Endothelial cell (in vitro differentiated cells): ENCODE data around the gene TPST1. TPM values are rescaled to one million over a fixed set of nuclear protein-coding genes. Genes with fewer than 3 reads are reported as not detected.
A peak's percentile ranks its signal among the peaks of the same experiment; 100 is the strongest.
"Not testable (repeated sequence)": the region's sequence is repeated elsewhere in the genome, so short reads cannot be mapped to it uniquely, and the experiment has no call there.

Experiments used
- DNase-seq: peaks from one replicate; pipeline ENCODE4 v3.0.0; 2021; ENCODE audit warnings: low spot score
- H3K27ac Mint-ChIP-seq: one replicate; pipeline ENCODE4 v1.8.0; 2021; ENCODE audit warnings: mixed read lengths, inconsistent platforms; ENCODE audit not compliant: unreplicated experiment
- H3K27me3 Mint-ChIP-seq: one replicate; pipeline ENCODE4 v1.8.0; 2021; ENCODE audit warnings: mild to moderate bottlenecking, moderate library complexity, mixed read lengths, inconsistent platforms; ENCODE audit not compliant: unreplicated experiment
- H3K36me3 Mint-ChIP-seq: one replicate; pipeline ENCODE4 v1.8.0; 2021; ENCODE audit warnings: mild to moderate bottlenecking, low read depth, mixed read lengths, inconsistent platforms; ENCODE audit not compliant: unreplicated experiment
- H3K4me1 Mint-ChIP-seq: one replicate; pipeline ENCODE4 v1.8.0; 2021; ENCODE audit warnings: mild to moderate bottlenecking, mixed read lengths, inconsistent platforms; ENCODE audit not compliant: unreplicated experiment
- H3K4me3 Mint-ChIP-seq: one replicate; pipeline ENCODE4 v1.8.0; 2021; ENCODE audit warnings: mild to moderate bottlenecking, mixed read lengths, inconsistent platforms; ENCODE audit not compliant: unreplicated experiment
- H3K9me3 Mint-ChIP-seq: one replicate; pipeline ENCODE4 v1.8.0; 2021; ENCODE audit warnings: mixed read lengths, inconsistent platforms; ENCODE audit not compliant: unreplicated experiment
- total RNA-seq: library from RNA; stranded (reverse); fragmentation: NEBNext Ultra II Directional; extraction: Animal tissue kit (Norgen Biotek cat#: 25700); gene quantifications from one replicate; pipeline ENCODE4 v1.2.1, GENCODE V29; 2021; ENCODE audit not compliant: unreplicated experiment
- TF ChIP-seq, protein P1 (sequence below): fragments of 200-600 bp; sonication (generic); IDR thresholded peaks from one replicate; pipeline ENCODE4 v1.5.0; 2021; ENCODE audit warnings: antibody characterized with exemption; ENCODE audit not compliant: unreplicated experiment

Gene TPST1
- total RNA-seq, 1 donor from 2014 or later: 17.7 TPM

DNA sequence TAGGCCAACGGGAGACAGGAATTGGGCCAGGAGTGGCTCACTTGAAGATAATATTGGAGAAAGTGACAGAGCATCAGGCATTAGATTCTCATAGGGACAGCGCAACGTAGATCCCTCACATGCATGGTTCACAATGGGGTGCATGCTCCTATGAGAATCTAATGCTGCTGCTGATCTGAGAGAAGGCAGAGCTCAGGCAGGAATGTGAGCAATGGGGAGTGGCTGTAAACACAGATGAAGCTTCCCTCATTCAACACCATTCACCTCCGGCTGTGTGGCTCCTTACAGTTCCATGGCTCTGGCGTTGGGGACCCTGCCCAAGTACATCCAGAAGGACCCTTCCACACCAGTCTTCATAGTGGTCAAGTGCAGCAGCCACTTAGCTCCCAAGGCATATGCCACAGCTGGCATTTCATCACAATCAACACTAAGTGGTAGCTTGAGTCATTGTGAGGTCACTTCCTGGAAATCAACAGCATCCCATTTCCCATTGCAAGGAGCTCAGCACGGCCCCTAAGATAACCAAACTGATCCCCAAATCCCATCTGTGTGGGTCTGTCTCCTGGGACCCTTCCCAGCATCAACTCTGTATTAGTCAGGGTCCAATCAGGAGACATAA, 174.5 kb downstream of the TPST1 start:
- DNase-seq: no peak
- peak overlapping the region; percentile 66 for H3K4me3 Mint-ChIP-seq
- H3K36me3 Mint-ChIP-seq: peaks cover 27% of the 10 kb centered on the region
- no peaks in the 10 kb centered on the region for H3K9me3 Mint-ChIP-seq
- peaks cover 10% of the 10 kb centered on the region for H3K27me3 Mint-ChIP-seq
- H3K27ac Mint-ChIP-seq: peak overlapping the region; percentile 80
- TF ChIP-seq, protein P1, sequence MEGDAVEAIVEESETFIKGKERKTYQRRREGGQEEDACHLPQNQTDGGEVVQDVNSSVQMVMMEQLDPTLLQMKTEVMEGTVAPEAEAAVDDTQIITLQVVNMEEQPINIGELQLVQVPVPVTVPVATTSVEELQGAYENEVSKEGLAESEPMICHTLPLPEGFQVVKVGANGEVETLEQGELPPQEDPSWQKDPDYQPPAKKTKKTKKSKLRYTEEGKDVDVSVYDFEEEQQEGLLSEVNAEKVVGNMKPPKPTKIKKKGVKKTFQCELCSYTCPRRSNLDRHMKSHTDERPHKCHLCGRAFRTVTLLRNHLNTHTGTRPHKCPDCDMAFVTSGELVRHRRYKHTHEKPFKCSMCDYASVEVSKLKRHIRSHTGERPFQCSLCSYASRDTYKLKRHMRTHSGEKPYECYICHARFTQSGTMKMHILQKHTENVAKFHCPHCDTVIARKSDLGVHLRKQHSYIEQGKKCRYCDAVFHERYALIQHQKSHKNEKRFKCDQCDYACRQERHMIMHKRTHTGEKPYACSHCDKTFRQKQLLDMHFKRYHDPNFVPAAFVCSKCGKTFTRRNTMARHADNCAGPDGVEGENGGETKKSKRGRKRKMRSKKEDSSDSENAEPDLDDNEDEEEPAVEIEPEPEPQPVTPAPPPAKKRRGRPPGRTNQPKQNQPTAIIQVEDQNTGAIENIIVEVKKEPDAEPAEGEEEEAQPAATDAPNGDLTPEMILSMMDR: no peak
- H3K4me1 Mint-ChIP-seq: no peaks in the 10 kb centered on the region

DNA sequence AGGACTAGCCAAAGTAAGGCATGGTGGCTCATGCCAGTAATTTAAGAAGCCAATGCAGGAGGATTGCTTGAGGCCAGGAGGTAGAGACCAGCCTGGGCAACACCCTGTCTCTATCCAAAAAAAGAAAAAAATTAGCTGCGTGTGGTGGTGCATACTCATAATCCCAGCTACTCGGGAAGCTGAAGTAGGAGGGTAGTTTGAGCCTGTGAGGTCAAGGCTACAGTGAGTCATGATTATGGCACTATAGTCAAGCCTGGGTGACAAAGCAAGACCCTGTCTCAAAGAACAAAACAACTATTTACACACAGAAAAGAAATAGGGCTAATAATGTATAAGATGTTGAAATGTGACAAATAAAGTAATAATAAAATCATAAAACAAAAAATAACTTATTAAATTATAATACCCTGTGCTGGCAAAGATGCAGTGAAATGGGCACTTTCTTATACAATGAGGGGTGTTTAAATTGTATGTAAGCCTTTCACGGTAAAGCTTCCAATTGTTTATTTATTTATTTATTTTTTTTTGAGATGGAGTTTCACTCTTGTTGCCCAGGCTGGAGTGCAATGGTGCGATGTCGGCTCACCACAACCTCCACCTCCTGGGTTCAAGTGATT, 175.2 kb downstream of the TPST1 start:
- peaks cover 2% of the 10 kb centered on the region for H3K4me1 Mint-ChIP-seq
- H3K27me3 Mint-ChIP-seq: peaks cover 11% of the 10 kb centered on the region
- no peak for DNase-seq
- TF ChIP-seq, protein P1: no peak
- H3K4me3 Mint-ChIP-seq: no peak overlapping the region
- H3K9me3 Mint-ChIP-seq: no peaks in the 10 kb centered on the region
- H3K36me3 Mint-ChIP-seq: peaks cover 27% of the 10 kb centered on the region
- H3K27ac Mint-ChIP-seq: no peak overlapping the region

DNA sequence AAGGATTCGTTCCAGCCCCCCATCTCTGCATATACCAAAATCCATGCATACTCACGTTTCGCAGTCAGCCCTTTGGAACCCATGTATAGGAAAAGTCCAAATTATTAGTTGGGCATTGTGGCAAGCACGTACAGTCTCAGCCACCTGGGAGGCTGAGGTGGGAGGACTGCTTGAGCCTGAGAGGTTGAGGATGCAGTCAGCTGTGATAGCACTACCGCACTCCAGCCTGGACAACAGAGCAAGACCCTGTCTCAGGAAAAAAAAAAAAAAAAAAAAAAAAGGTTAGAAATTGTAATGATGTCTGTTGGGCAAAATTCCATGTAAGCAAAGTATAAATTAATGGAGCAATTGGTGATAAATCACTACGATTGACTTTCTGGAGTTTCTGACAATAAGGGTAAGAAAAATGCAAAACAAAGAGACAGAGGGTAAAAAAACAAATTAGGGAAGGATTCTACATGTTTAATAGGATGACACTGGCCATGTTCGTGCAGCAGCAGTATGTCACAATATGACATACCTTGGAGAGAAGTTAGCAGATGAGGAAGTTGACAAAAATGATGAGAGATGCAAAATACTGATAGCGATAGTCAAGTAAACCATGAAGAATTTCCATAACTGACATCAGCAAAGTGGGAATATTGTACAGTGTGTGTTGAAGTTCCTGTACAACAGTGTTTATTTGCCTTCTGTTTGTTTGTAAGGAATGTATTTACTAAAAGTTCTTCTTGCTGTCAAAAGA, 177.2 kb downstream of the TPST1 start:
- H3K27ac Mint-ChIP-seq, H3K9me3 Mint-ChIP-seq, H3K27me3 Mint-ChIP-seq, DNase-seq, H3K4me3 Mint-ChIP-seq, H3K4me1 Mint-ChIP-seq: not testable (repeated sequence)
- peaks cover 22% of the 10 kb centered on the region for H3K36me3 Mint-ChIP-seq

DNA sequence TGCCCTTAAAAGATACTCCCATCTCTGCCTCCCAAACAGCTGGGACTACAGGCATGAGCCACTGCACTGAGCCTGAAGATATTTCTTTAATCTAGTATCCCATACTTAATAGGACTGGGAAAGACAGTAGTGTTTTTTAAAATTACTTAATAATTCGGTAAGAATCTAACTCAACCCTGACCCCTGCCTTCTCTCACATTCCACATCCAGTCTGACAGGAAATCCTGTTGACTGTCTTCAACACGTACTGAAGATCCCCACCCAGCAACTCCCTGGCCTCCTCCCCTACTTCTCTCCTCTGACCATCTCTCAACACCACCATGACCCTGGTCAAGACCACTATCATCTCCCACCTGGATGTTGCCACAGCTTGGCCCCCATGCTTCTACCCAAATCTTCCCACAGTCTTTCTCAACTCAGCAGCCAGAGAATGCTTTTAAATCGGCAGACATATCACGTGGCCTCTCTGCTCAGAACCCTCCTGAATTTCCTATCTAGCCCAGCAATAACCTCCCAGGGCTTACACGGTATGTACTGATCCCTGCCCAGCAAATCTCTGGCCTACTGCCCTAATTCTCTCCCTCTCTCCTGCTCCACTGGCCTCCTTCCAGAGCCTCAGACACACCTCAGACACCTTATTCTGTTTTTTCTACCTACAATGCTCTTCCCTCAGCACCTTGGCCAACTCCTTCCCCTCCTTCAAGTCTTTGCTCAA, 180.2 kb downstream of the TPST1 start:
- H3K4me1 Mint-ChIP-seq, H3K27me3 Mint-ChIP-seq, DNase-seq, H3K36me3 Mint-ChIP-seq, H3K4me3 Mint-ChIP-seq, H3K9me3 Mint-ChIP-seq: not testable (repeated sequence)
- peak overlapping the region; percentile 4 for H3K27ac Mint-ChIP-seq

DNA sequence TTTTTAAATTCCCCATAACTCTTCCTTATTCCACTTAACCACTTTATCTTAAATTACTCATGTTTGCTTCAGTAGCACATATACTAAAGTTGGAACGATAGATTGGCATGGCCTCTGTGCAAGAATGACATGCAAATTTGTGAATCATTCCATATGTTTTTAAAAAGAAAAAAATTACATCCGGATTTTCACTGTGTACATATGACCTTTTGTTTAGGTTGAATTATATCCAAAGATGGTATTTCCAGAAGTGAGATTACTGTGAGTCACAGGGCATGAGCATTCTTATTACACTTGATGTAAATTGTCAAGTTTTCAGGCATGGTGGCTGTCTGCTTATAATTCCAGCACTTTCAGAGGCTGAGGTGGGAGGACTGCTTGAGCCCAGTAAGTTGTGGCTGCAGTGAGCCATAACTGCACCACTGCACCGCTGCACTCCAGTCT, 190.0 kb downstream of the TPST1 start:
- H3K4me1 Mint-ChIP-seq, H3K27me3 Mint-ChIP-seq: not testable (repeated sequence)

DNA sequence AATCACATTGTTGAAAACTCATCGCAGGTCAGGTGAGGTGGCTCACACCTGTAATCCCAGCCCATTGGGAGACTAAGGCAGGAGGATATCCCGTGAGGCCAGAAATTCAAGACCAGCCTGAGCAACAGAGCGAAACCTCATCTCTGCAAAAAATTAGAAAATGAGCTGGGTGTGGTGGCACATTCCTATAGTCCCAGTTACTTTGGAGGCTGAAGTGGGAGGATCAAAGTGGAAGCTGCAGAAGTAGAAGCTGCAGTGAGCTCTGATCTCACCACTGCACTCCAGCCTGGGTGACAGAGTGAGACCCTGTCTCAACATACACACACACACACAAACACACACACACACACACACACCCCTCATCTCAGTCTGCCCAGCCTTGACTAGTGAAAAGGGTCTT, 190.9 kb downstream of the TPST1 start:
- H3K27ac Mint-ChIP-seq, H3K4me3 Mint-ChIP-seq, H3K27me3 Mint-ChIP-seq, H3K36me3 Mint-ChIP-seq, H3K4me1 Mint-ChIP-seq, H3K9me3 Mint-ChIP-seq, DNase-seq: not testable (repeated sequence)

More for the DNA sequence above, 190.0 kb downstream of the TPST1 start:
- not testable (repeated sequence) for DNase-seq, H3K9me3 Mint-ChIP-seq, H3K27ac Mint-ChIP-seq, H3K36me3 Mint-ChIP-seq, H3K4me3 Mint-ChIP-seq

DNA sequence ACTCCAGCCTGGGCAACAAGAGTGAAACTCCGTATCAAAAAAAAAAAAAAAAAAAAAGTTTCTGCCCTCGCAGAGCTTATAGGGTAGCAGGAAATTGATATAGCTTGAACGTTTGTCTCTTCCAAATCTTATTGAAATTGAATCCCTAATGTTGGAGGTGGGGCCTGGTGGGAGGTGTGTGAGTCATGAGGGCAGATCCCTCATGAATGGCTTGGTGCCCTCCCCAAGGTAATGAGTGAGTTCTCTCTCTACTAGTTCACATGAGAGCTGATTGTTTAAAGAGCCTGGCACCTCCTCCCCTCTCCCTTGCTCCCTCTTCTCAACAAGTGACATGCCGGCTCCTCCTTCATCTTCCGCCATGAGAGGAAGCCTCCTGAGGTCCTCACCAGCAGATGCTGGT, 193.7 kb downstream of the TPST1 start:
- H3K9me3 Mint-ChIP-seq, DNase-seq, H3K4me1 Mint-ChIP-seq, H3K27me3 Mint-ChIP-seq, H3K27ac Mint-ChIP-seq, H3K4me3 Mint-ChIP-seq: not testable (repeated sequence)
- peaks cover 14% of the 10 kb centered on the region for H3K36me3 Mint-ChIP-seq
